Measurements from ENCODE around the gene TEX35. TPM values are rescaled to one million over a fixed set of nuclear protein-coding genes. Genes with fewer than 3 reads are reported as not detected.

Gene TEX35
- total and polyA plus RNA-seq, 4 donors = not detected

- no peaks in the 10 kb centered on the region for H3K36me3 ChIP-seq (ENCODE audit: control insufficient read depth in 4 of 4, insufficient read depth in 3 of 4, low read depth in 1 of 4, low read length in 3 of 4)
- no peaks in the 10 kb centered on the region for H3K9me3 ChIP-seq (ENCODE audit: control insufficient read depth in 4 of 4, low read length in 3 of 4)
- WGBS = 95% methylated on average over 8 of the region's 8 CpGs
- H3K9ac ChIP-seq (ENCODE audit: low read depth in 1 of 2, low read length in 2 of 2) = no peak overlapping the region
- DNase-seq (ENCODE audit: low spot score) = no peak
- peaks cover 0 to 8% (median 2%) of the 10 kb centered on the region in 4 donors for H3K4me1 ChIP-seq (ENCODE audit: control insufficient read depth in 4 of 4, insufficient read depth in 4 of 4, low read length in 3 of 4)
- TF ChIP-seq RXRA (IDR thresholded peaks at IDR 0.05) (no peak), ZBTB33 (IDR thresholded peaks at IDR 0.05) (no peak), HNF4A (conservative IDR thresholded peaks at IDR 0.05) (no peak), ATF3 (IDR thresholded peaks at IDR 0.05) (no peak), CTCF (IDR thresholded peaks at IDR 0.05; ENCODE audit: low read depth, low read length, missing input control) (no peak), YY1 (IDR thresholded peaks at IDR 0.05) (no peak), NR2F2 (IDR thresholded peaks at IDR 0.05) (no peak), EGR1 (IDR thresholded peaks at IDR 0.05; ENCODE audit: low read depth in 2 of 2) (no peak), JUND (IDR thresholded peaks at IDR 0.05) (no peak), REST (IDR thresholded peaks at IDR 0.05) (no peak), SP1 (IDR thresholded peaks at IDR 0.05) (no peak), HNF4G (IDR thresholded peaks at IDR 0.05) (no peak)
- H3K27me3 ChIP-seq (ENCODE audit: control insufficient read depth in 4 of 4, insufficient read depth in 4 of 4, low read length in 3 of 4) = no peaks in the 10 kb centered on the region
- no peak overlapping the region for H3K4me3 ChIP-seq (ENCODE audit: low read depth in 1 of 3, low read length in 3 of 3)
- no peak overlapping the region for H3K27ac ChIP-seq (ENCODE audit: low read depth in 1 of 2, low read length in 2 of 2)
Observed at GRCh38 chr1:178560871-178561376, 48.0 kb downstream of the TEX35 start.

- DNase-seq (ENCODE audit: low spot score) = no peak
- Histone ChIP-seq H3K9me3 (ENCODE audit: control insufficient read depth in 4 of 4, low read length in 3 of 4) (no peaks in the 10 kb centered on the region), H3K4me1 (ENCODE audit: control insufficient read depth in 4 of 4, insufficient read depth in 4 of 4, low read length in 3 of 4) (peaks cover 0 to 8% (median 2%) of the 10 kb centered on the region in 4 donors), H3K27me3 (ENCODE audit: control insufficient read depth in 4 of 4, insufficient read depth in 4 of 4, low read length in 3 of 4) (no peaks in the 10 kb centered on the region), H3K27ac (ENCODE audit: low read depth in 1 of 2, low read length in 2 of 2) (no peak overlapping the region), H3K4me3 (ENCODE audit: low read depth in 1 of 3, low read length in 3 of 3) (no peak overlapping the region), H3K9ac (ENCODE audit: low read depth in 1 of 2, low read length in 2 of 2) (no peak overlapping the region), H3K36me3 (ENCODE audit: control insufficient read depth in 4 of 4, insufficient read depth in 3 of 4, low read depth in 1 of 4, low read length in 3 of 4) (no peaks in the 10 kb centered on the region)
- TF ChIP-seq HNF4G (IDR thresholded peaks at IDR 0.05) (no peak), RXRA (IDR thresholded peaks at IDR 0.05) (no peak), HNF4A (conservative IDR thresholded peaks at IDR 0.05) (no peak), RAD21 (IDR thresholded peaks at IDR 0.05) (no peak), YY1 (IDR thresholded peaks at IDR 0.05) (no peak), TAF1 (conservative IDR thresholded peaks at IDR 0.05) (no peak), FOXA2 (IDR thresholded peaks at IDR 0.05) (no peak), NR2F2 (IDR thresholded peaks at IDR 0.05) (no peak), EGR1 (IDR thresholded peaks at IDR 0.05; ENCODE audit: low read depth in 2 of 2) (no peak), CTCF (IDR thresholded peaks at IDR 0.05; ENCODE audit: low read depth, low read length, missing input control) (no peak), GABPA (IDR thresholded peaks at IDR 0.05 in 1 of 2, conservative IDR thresholded peaks at IDR 0.05 in 1 of 2) (no peak), FOXA1 (IDR thresholded peaks at IDR 0.05) (no peak)
- WGBS = 96% methylated on average over 7 of the region's 7 CpGs
Observed at GRCh38 chr1:178563099-178563820, 50.4 kb downstream of the TEX35 start.
